Measurements from ENCODE around the gene ITPR2. TPM values are rescaled to one million over a fixed set of nuclear protein-coding genes. Genes with fewer than 3 reads are reported as not detected.

Gene ITPR2
- total and polyA plus RNA-seq, 2 of the 8 experiments (the other 6 are each of a cell fraction or from before 2014, with no cell fraction given): 4.1 to 48.3 TPM

GRCh38 chr12:26825459-26826016 lies 7.5 kb downstream of the ITPR2 start:
- Histone ChIP-seq H4K20me1 (replicated peaks in 1 of 2; ENCODE audit: control insufficient read depth in 1 of 2, insufficient read depth in 2 of 2, low read length in 2 of 2) (peaks cover 0 to 4% of the 10 kb centered on the region in 2 experiments), H3K56ac (replicated peaks; ENCODE audit: insufficient read length, low read depth, low read length) (no peak overlapping the region), H3K23me2 (ENCODE audit: low read depth, low read length) (no peaks in the 10 kb centered on the region), H3K9me3 (ENCODE audit: insufficient read depth in 2 of 2, low read depth in 1 of 2, low read length in 1 of 2) (no peaks in the 10 kb centered on the region), H3K14ac (ENCODE audit: insufficient read length) (no peak overlapping the region), H3K4ac (replicated peaks; ENCODE audit: insufficient read length, low read depth, low read length) (no peak overlapping the region), H3K27me3 (replicated peaks in 1 of 4; ENCODE audit: control insufficient read depth in 3 of 4, extremely low read depth in 1 of 4, insufficient read depth in 3 of 4, low read length in 3 of 4) (no peaks in the 10 kb centered on the region), H3K4me1 (replicated peaks in 1 of 4; ENCODE audit: control insufficient read depth in 3 of 4, insufficient read depth in 4 of 4, low read length in 3 of 4) (peaks cover 1 to 7% (median 4%) of the 10 kb centered on the region in 4 experiments; a peak in 4 of 7 replicates), H2AFZ (ENCODE audit: low read length) (no peak overlapping the region), H2BK5ac (ENCODE audit: low read depth, low read length) (no peak overlapping the region), H3K23ac (ENCODE audit: insufficient read length) (no peak overlapping the region), H2BK20ac (ENCODE audit: low read length) (no peak overlapping the region), H2AK5ac (ENCODE audit: low read depth, low read length) (no peak overlapping the region), H4K91ac (replicated peaks; ENCODE audit: insufficient read length, low read length) (no peak overlapping the region), H3K79me1 (ENCODE audit: low read depth, low read length) (no peaks in the 10 kb centered on the region; the same call in none of the 2 replicates), H3K18ac (ENCODE audit: extremely low read depth, low read length) (no peak overlapping the region), H3K79me2 (ENCODE audit: control insufficient read depth in 1 of 2, insufficient read depth in 2 of 2, low read length in 2 of 2) (peaks cover 3 to 84% of the 10 kb centered on the region in 2 experiments; a peak in 2 of 4 replicates), H2BK12ac (ENCODE audit: low read depth, low read length) (no peak overlapping the region), H4K8ac (ENCODE audit: extremely low read depth, insufficient read depth, low read length) (no peak overlapping the region), H4K5ac (ENCODE audit: insufficient read length, low read depth, low read length) (no peak overlapping the region), H3K36me3 (ENCODE audit: control insufficient read depth in 2 of 4, insufficient read depth in 4 of 4, low read length in 3 of 4) (no peaks in the 10 kb centered on the region), H3K4me2 (ENCODE audit: insufficient read depth in 1 of 2, low read depth in 2 of 2, low read length in 2 of 2) (no peak overlapping the region), H3K27ac (ENCODE audit: low read depth, low read length) (no peak overlapping the region), H2BK15ac (ENCODE audit: low read length) (no peak overlapping the region), H3K4me3 (ENCODE audit: extremely low read depth in 1 of 4, insufficient read depth in 2 of 4, low read depth in 3 of 4, low read length in 4 of 4) (no peak overlapping the region), H3K9ac (replicated peaks in 1 of 4; ENCODE audit: extremely low read depth in 1 of 4, low read depth in 3 of 4, low read length in 3 of 4) (no peak overlapping the region), H2BK120ac (replicated peaks; ENCODE audit: low read depth, low read length) (no peak overlapping the region)
- no peak for FAIRE-seq
- POLR2A ChIA-PET (ENCODE audit: partially characterized antibody): no interaction called here
- no peak for DNase-seq (ENCODE audit: low read depth in 1 of 2, low spot score in 2 of 2)
- CTCF ChIA-PET (ENCODE audit: partially characterized antibody): interaction anchor here (0.7 to 0.8 kb wide), 2 partner anchors 66 to 86 kb away, joined by 4 to 5 read pairs; no protein-coding TSS in a partner anchor
- no peak for TF ChIP-seq CEBPB (IDR thresholded peaks at IDR 0.05; ENCODE audit: low read depth, low read length)
- TF ChIP-seq KDM5A (IDR thresholded peaks at IDR 0.05; ENCODE audit: low read length): no peak
- no peak for TF ChIP-seq TAF7 (optimal IDR thresholded peaks at IDR 0.05; ENCODE audit: borderline replicate concordance, low read depth, low read length)
- TF ChIP-seq TCF12 (IDR thresholded peaks at IDR 0.05; ENCODE audit: low read depth, low read length): no peak
- TF ChIP-seq SIRT6 (IDR thresholded peaks at IDR 0.05; ENCODE audit: low read length): no peak
- TF ChIP-seq ZNF274 (IDR thresholded peaks at IDR 0.05; ENCODE audit: borderline replicate concordance, extremely low read depth, low read length): no peak
- TF ChIP-seq SP2 (IDR thresholded peaks at IDR 0.05; ENCODE audit: low read length): no peak
- TF ChIP-seq TAF1 (IDR thresholded peaks at IDR 0.05; ENCODE audit: low read depth, low read length): no peak
- TF ChIP-seq BCL11A (IDR thresholded peaks at IDR 0.05; ENCODE audit: low read depth in 2 of 2, low read length in 2 of 2): no peak
- no peak for TF ChIP-seq KDM4A (IDR thresholded peaks at IDR 0.05; ENCODE audit: low read depth, low read length, severe bottlenecking)
- no peak for TF ChIP-seq POU5F1 (IDR thresholded peaks at IDR 0.05; ENCODE audit: low read depth, low read length)
- 93% methylated on average over 1 of the region's 1 CpG; no CpG with 5 or more reads in 1 of the 2 experiments for WGBS, 2 experiments (ENCODE audit: extremely low coverage in 1 of 2, insufficient coverage in 1 of 2, insufficient read length in 1 of 2, insufficient replicate concordance in 2 of 2, low coverage in 1 of 2, low lambda C conversion rate in 2 of 2, missing lambda C conversion rate in 1 of 2)
